IPS-NIHi11 (cell line): ENCODE measurements around the gene CGB1.
A peak's percentile ranks its signal among the peaks of the same experiment; 100 is the strongest.
"Not testable (repeated sequence)": the region's sequence is repeated elsewhere in the genome, so short reads cannot be mapped to it uniquely, and the experiment has no call there.

ENCODE experiments used
- DNase-seq: peaks from one replicate; pipeline ENCODE4 v3.0.0; 2012; ENCODE audit warnings: mixed read lengths, low spot score

CGB1 gene

DNA sequence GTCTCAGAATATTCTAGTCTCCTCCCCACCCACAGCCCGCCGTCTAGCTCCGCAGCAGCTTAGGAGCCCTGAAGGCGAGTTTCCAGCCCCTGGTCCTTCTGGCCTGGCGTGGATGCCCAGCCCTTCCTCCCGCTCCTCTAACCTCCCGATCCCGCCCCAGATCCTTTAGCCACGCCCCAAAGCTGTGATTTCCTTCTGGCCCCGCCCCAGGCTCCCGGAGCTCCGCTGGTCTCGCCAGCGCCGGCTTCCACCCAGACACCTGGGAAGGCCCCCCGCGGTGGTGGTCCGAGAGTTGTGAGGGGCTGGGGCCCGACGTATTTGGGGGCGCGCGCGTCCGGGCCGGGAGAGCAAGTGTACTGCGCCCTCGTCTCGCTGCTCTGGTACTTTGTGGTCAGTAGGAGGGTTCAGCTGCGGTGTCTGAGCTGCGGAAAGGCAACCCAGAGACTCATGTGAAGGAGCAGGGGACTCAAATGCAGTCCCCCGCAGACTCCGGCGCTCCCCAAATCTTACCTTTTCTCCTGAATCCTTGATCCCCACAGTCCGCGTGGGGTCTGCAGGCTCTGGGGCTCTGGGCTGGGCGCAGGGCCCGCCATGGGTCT lies 21.0 kb upstream of the CGB1 start, which contains the start of gene CGB7:
TSS of gene CGB7 (minus strand) at position 114 of the 599 bp plus-strand sequence. CDS start 2,374 bp downstream, outside the sequence.
- peak; percentile 87 for DNase-seq

GRCh38 chr19:49056902-49057596 lies 20.4 kb upstream of the CGB1 start:
- DNase-seq, result peak; percentile 2

DNA sequence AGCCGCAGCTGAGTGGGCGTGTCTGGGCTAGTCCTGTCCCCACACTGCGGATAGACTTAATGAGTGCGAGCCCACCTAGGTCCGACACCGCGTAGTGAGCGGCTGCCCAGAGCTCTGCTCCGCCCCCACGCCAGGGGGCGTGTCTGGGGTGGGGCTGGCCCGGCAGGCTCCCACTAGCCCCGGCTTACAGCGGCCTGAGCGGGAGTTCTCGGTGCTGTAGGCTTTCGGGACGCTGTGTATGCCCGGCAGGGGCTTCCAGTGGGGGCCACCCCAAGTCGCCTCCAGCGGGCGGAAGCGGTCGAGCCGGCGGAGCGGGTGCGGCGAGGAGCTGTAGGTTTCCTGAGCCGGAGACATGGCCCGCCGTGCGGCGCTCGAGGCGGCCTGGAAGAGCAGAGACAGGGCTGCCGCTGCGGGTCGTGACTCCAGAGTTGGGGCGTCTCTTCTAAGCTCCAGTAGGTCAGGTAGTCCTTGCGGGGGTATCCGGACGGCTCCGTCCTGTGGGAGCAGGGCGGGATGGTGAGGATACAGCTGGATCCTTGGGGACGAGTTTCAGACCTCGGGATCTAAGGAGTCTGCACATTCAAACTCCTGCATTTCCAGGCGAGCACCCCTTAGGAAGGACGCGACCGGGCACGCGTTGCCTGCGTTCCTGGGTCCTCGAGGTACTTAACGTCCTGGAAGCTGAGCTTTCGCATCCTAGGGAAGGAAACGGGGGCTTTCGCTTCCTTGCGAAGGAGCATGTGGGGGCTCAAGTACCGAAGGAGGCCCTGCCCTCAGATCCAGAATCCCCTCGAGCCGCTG lies 19.6 kb upstream of the CGB1 start:
- peak; percentile 91 for DNase-seq

GRCh38 chr19:49050376-49051033 lies 13.8 kb upstream of the CGB1 start:
- DNase-seq, result not testable (repeated sequence)

DNA sequence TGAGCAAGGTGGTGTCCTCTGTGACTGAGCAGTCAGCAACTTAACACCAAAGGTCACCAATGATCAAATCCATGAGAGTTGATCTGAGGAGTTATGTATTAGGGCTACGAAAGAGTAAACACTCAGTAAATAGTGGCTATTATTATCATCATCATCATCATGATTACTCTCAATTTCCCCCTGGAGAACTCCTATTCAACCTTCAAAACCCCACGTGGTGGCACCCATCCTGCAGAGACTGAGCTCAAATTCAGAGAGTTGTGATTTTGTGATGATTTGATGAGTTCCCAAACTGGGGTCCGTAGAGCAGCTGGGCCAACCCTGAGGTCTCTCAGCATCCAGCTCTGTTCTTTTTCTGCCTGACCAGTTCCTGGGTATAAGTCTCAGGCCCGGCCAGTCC lies 13.1 kb upstream of the CGB1 start:
- not testable (repeated sequence) for DNase-seq

GRCh38 chr19:49049011-49049410 lies 12.3 kb upstream of the CGB1 start, which contains the start of gene CGB8:
TSS of gene CGB8 (minus strand) at chr19:49049111. CDS start at chr19:49048739, 372 bp downstream.
- DNase-seq, result not testable (repeated sequence)

DNA sequence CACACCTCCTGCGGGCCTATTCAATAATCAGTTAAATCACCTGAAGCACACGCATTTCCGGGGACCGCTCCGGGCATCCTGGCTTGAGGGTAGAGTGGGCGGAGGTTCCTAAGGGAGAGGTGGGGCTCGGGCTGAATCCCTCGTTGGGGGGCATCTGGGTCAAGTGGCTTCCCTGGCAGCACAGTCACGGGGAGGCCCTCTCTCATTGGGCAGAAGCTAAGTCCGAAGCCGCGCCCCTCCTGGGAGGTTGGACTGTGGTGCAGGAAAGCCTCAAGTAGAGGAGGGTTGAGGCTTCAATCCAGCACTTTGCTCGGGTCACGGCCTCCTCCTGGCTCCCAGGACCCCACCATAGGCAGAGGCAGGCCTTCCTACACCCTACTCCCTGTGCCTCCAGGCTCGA lies 6.9 kb upstream of the CGB1 start, which contains the start of gene CGB5:
TSS of gene CGB5 (plus strand) at position 301 of the 400 bp plus-strand sequence. CDS start 362 bp downstream, outside the sequence.
- not testable (repeated sequence) for DNase-seq

DNA sequence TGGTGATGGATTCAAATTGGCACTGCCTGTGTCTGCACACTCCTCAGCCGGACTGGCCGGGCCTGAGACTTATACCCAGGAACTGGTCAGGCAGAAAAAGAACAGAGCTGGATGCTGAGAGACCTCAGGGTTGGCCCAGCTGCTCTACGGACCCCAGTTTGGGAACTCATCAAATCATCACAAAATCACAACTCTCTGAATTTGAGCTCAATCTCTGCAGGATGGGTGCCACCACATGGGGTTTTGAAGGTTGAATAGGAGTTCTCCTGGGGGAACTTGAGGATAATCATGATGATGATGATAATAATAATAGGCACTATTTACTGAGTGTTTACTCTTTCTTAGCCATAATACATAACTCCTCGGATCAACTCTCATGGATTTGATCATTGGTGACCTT lies 6.0 kb upstream of the CGB1 start:
- DNase-seq, result not testable (repeated sequence)

DNA sequence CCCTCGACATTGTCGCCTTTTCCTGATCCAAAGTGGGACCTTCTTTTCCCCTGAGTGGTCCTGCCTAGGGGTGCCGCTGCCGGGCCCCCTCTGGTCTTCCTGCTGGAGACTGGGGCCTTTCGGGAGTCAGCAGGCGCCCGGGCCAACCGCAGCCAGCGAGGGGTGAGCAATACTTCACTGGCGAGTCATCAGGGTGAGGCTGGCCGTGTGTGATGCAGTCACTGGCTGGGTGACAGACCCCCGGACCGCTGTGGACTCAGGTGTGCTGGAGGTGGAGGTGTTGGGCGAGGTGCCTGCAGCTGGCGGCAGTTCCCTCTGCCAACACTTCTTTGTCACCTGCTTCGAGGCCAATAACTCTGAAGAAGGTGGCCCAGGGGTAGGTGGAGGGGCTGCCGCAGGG lies 5.5 kb upstream of the CGB1 start:
- no peak for DNase-seq

DNA sequence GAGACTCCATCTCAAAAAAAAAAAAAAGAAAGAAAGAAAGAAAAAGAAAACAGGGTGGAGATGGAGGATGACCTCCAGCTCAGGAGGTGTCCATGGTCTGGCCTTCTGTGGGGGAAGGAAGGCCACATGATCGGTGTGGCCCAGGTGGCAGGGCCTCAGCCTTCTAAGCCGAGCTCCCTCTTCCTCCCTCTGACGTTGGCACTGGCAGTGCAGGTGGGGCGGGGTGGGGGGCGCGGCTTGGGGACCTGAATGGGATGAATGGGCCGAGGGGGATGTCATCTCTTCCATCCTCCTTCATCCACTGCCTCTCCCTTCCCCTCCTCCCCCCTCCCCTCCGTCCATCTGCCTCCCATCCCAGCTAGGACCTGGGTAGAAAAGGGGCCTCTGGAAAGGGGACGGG lies 3.0 kb upstream of the CGB1 start:
- not testable (repeated sequence) for DNase-seq

DNA sequence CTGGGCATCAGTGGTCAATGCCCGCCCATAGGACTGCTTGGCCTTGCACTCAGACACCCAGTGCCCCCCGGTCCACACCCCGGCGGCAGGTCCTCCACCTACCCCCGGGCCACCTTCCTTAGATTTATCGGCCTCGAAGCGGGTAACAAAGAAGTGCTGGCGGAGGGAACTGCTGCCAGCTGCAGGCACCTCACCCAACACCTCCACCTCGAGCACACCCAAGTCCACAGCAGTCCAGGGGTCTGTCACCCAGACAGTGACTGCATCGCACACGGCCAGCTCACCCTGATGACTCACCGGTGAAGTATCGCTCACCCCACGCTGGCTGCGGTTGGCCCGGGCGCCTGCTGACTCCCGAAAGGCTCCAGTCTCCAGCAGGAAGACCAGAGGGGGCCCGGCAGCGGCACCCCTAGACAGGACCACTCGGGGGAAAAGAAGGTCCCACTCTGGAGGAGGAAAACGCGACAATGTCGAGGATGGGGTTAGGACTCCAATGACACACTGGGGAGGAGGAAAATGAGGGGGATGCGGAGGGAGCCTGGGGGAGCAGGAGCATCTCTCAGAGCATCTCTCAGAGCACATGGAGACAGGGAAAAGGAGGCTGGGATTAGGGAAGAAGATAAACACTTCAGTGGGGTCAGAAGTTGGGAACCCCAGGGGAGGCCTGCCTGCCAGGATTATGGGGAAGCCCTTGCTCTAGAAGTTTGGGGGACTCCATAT lies 2.0 kb upstream of the CGB1 start:
- not testable (repeated sequence) for DNase-seq

- not testable (repeated sequence) for DNase-seq
Measured at GRCh38 chr19:49038111-49038510, 1.4 kb upstream of the CGB1 start.

- DNase-seq, result peak; percentile 75
Measured at GRCh38 chr19:49031642-49032301, 4.9 kb downstream of the CGB1 start, which contains the start of gene CGB2. TSS of gene CGB2 (plus strand) at chr19:49031890. CDS start at chr19:49032096, 206 bp downstream.

DNA sequence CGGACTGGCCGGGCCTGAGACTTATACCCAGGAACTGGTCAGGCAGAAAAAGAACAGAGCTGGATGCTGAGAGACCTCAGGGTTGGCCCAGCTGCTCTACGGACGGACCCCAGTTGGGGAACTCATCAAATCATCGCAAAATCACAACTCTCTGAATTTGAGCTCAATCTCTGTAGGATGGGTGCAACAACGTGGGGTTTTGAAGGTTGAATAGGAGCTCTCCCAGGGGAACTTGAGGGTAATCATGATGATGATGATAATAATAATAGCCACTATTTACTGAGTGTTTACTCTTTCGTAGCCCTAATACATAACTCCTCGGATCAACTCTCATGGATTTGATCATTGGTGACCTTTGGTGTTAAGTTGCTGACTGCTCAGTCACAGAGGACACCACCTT lies 6.4 kb downstream of the CGB1 start:
- not testable (repeated sequence) for DNase-seq

- DNase-seq, result not testable (repeated sequence)
Measured at GRCh38 chr19:49029749-49030148, 6.9 kb downstream of the CGB1 start.

DNA sequence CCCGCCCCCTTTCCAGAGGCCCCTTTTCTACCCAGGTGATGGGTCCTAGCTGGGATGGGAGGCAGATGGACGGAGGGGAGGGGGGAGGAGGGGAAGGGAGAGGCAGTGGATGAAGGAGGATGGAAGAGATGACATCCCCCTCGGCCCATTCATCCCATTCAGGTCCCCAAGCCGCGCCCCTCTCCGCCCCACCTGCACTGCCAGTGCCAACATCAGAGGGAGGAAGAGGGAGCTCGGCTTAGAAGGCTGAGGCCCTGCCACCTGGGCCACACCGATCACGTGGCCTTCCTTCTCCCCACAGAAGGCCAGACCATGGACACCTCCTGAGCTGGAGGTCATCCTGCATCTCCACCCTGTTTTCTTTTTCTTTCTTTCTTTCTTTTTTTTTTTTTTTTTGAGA lies 8.0 kb downstream of the CGB1 start:
- DNase-seq, result not testable (repeated sequence)

DNA sequence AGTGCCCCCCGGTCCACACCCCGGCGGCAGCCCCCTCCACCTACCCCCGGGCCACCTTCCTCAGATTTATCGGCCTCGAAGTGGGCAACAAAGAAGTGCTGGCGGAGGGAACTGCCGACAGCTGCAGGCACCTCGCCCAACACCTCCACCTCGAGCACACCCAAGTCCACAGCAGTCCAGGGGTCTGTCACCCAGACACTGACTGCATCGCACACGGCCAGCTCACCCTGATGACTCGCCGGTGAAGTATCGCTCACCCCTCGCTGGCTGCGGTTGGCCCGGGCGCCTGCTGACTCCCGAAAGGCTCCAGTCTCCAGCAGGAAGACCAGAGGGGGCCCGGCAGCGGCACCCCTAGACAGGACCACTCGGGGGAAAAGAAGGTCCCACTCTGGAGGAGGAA lies 11.1 kb downstream of the CGB1 start:
- not testable (repeated sequence) for DNase-seq

DNA sequence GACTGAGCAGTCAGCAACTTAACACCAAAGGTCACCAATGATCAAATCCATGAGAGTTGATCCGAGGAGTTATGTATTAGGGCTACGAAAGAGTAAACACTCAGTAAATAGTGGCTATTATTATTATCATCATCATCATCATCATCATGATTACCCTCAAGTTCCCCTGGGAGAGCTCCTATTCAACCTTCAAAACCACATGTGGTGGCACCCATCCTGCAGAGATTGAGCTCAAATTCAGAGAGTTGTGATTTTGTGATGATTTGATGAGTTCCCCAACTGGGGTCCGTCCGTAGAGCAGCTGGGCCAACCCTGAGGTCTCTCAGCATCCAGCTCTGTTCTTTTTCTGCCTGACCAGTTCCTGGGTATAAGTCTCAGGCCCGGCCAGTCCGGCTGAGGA lies 11.6 kb downstream of the CGB1 start:
- not testable (repeated sequence) for DNase-seq

GRCh38 chr19:49024233-49024632 lies 12.5 kb downstream of the CGB1 start, which contains the start of gene CGB3:
TSS of gene CGB3 (minus strand) at chr19:49024333. CDS start at chr19:49023971, 362 bp downstream.
- DNase-seq, result not testable (repeated sequence)

DNA sequence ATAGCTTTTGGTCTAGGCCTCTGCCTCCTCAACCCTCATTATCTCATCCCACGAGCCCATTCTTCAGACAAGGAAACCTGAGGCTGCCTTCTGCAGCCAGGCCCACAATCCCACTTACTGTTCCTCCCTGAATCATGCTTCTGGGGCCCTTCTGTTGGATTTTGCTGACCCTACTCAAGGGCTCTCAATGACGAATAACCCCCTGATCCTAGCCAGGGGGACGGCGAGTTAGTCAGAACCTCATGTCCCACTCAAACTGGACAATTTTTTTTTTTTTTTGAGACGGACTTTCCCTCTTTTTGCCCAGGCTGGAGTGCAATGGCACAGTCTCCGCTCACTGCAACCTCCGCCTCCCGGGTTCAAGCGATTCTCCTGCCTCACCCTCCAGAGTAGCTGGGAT lies 14.6 kb downstream of the CGB1 start:
- DNase-seq, result no peak
